D721Med (cell line): ENCODE data around the gene CRCP.

Experiments used
- DNase-seq: peaks from one replicate; pipeline ENCODE4 v3.0.0; 2011; ENCODE audit warnings: low spot score; ENCODE audit not compliant: insufficient read length
- FAIRE-seq: peaks from 2 replicates; lab custom pipeline; 2011; peaks lifted over from hg19 to GRCh38; lab: Jason Lieb, UNC
- CTCF ChIP-seq: IDR thresholded peaks from 2 replicates; pipeline ENCODE4 v1.5.1; 2012; ENCODE audit warnings: mild to moderate bottlenecking, control low read depth; ENCODE audit not compliant: insufficient read depth; ENCODE audit errors: missing control alignments

Gene CRCP

GRCh38 chr7:66202441-66202840, 87.8 kb downstream of the CRCP start:
- FAIRE-seq (no peak), DNase-seq (no peak)
- TF ChIP-seq CTCF = no peak
